HPDE6-E6E7 (cell line): ENCODE measurements around the gene LGSN.
"Not testable (repeated sequence)": the region's sequence is repeated elsewhere in the genome, so short reads cannot be mapped to it uniquely, and the experiment has no call there.

Experiments
- DNase-seq: peaks from one replicate; pipeline ENCODE4 v3.0.0; 2011; ENCODE audit warnings: missing footprints; ENCODE audit errors: extremely low spot score

Gene LGSN

GRCh38 chr6:63306420-63306819, 13.4 kb downstream of the LGSN start:
- no peak for DNase-seq

- DNase-seq, result no peak
These were observed 14.5 kb downstream of the LGSN start for GRCh38 chr6:63305277-63305676.

GRCh38 chr6:63303476-63303875, 16.3 kb downstream of the LGSN start:
- DNase-seq, result no peak

DNA sequence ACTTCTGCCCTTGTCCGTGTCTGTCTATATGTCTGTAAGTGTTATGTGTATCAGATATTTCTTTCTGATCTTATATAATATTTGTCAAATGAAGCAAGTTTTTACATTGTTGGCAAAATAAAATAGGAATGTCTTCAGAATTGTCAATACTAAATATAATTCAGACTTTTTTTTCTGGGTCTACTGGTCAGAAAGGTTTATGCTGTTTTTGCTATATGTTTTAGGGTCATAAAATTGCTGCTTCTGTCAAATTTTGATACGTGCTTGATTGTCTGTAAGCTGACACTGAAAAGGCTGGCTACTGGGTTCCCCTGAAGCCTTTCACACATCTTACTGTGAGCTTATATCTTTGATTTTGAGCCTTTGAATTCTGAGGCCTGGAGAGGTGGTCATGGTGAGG, 20.1 kb downstream of the LGSN start:
- no peak for DNase-seq

DNA sequence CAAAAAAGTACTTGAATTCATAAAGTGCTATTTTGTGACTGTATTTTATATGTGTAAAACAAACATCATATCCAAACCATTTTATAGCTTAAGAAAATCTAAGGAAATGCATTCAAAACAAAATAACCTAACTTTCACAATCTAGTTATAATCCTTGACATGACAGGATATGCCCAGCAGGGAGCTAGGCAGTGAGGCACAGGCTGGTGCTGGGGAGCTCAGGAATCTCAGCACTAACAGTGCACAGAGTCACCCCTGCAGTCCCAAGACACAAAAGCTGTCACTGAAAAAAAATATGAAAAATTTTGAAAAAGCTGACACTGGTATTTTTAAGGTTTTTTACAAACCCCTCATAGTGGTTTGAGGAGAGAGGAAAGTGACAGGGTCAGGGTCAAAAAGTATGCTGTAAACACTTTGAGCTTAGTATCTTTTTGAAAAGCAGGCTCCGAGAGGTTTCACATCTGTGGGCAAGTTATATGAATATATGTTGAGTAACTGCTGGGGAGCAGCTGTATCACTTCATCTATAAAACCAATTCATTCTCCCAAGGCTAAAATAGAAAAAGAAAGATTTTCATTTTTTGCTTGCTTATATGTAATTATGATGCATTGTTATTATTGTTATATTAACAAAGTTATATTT, 24.1 kb downstream of the LGSN start:
- DNase-seq, result peak; percentile 14

DNA sequence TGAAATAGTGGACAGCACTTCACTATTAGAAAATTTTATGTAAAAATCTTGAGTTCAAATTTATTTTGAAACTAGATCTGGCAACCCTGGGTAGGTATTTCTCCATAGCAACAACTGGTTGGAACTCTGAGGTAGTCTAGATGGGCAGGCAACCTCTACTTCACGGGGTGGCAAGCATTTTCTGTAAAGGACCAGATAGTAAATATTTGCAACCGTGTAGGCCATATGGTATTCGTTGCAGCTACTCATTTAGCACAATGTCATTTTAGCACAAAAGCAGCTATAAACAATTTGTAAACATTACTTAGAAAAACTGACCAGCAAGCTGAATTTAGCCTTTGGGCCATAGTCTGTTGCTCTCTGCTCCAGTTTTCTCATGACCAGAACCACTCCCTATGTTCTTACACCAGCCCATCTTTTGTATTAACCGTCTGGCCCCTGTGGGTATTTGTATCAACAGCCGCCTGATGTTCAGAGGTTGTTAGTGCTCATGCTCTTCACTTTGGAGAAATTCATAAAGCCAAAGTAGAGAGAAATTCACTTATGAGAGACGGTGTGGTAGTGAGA, 29.2 kb downstream of the LGSN start:
- DNase-seq, result no peak

DNA sequence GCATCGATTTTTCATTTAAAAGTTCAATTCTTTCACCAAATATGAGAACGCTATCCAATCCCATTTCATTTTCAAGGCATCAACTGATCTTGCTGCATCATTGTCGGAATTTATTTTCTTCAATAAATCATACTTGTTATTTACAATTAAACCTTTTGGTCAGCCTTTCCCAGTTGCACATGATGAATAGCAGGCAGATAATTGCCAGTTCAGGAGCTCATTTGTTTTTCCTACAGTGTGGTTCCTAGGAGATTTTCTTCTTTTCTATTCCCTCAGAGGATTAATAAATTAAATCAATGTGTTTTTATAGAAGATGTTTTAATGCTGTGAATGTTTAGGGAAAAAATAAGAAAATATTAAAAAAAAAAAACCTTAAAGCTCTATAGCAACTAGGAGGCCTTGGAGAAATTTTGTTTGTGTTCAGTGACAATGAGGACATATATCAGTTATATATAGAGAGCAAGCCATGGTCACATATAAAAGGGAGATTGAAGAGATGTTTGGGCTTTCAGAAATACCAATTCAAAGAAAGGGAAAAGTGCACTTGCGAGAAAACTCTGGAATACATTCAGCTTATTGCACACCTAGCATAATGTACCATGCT, 30.4 kb downstream of the LGSN start:
- DNase-seq, result no peak

GRCh38 chr6:63280639-63281180, 39.1 kb downstream of the LGSN start:
- no peak for DNase-seq

DNA sequence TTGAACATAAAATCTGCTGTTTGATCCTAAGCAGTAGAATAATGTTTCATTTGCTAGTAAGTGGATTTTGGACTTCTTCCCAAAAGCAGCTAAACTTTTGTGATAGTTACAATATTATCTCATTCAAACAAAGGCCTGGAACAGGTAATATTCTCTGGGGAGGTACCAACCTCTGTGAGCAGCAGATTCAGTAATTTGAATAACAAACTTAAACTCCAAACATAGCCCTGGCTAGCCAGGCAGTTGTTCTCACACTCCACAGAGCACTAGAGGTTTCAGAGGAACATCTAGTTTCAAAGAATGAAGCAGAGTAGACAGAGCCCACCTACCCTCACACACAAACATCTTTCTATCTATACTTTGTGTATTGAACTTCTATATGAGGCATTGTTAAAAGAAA, 40.9 kb downstream of the LGSN start:
- DNase-seq, result no peak

DNA sequence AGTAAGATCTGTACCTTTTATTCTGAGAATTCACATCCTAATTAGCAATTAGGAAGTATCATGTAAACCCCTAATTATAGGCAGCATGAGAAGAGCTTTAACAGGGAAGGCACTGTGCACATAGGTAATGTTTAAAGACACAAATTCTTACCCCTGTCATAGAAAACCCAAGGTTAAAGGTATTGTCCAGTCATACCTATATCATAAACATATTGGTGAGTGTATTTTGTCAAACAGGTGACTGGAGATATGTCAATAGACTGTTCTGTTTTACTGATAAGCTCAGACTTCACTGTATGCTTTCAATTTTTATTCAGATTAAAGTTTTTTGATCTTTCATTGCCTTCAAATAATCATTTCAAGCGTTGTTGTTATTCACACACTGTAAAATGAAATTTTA, 43.8 kb downstream of the LGSN start:
- DNase-seq, result no peak

DNA sequence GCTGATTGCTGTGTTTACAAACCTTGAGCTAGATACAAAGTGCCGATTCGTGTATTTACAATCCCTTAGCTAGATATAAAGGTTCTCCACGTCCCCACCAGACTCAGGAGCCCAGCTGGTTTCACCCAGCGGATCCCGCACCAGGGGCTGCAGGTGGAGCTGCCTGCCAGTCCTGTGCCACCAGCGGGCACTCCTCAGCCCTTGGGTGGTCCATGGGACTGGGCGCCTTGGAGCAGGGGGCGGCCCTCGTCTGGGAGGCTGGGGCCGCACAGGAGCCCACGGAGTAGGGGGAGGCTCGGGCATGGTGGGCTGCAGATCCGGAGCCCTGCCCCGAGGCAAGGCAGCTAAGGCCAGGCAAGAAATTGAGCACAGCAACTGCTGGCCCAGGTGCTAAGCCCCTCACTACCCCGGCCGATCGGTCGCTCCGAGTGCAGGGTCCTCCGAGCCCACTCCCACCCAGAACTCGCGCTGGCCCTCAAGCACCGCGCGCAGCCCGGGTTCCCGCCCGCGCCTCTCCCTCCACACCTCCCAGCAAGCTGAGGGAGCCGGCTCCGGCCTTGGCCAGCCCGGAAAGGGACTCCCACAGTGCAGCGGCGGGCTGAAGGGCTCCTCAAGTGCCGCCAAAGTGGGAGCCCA, 44.9 kb downstream of the LGSN start:
- DNase-seq, result not testable (repeated sequence)

- no peak for DNase-seq
These were observed 47.4 kb downstream of the LGSN start for GRCh38 chr6:63272397-63272796.

- no peak for DNase-seq
These were observed 50.3 kb downstream of the LGSN start for GRCh38 chr6:63269470-63269869.

- no peak for DNase-seq
These were observed 51.2 kb downstream of the LGSN start for GRCh38 chr6:63268574-63268973.

DNA sequence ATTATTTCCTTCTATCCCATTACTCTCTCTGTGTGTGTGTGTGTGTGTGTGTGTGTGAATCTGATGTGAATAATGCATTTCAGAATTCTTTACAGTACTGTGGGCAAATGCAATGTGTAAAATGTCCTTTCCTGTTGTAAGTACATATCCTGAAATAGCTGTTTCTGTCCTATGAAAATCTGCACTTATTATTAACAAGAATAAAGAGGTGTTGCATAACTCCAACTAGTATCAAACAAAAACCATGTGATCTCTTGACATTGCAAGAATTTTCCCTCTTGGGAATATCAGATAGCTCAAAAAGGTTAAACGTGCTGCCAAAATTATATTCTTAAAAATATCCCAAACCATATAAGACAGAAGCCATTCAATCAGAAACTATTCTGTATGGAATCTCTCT, 52.0 kb downstream of the LGSN start:
- no peak for DNase-seq

DNA sequence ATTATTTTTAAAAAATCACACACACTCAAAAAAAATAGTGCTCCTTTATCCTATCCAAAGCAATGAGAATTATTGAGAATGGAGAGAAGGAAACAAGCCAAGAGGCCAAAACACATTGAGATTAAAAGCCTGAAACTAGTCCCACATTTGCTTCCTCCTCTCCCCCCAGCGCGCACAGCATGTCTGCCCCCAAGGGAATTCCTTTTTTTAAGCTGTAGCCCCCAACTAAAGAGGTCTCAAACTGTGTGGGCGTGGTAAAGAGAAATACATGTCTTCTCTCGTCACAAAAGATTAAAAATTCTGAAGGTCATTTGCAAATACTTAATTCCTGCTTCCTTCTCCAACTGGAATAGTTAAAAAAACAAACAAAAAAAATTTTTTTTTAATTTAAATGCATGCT, 52.7 kb downstream of the LGSN start:
- DNase-seq, result no peak

GRCh38 chr6:63263444-63263843, 56.3 kb downstream of the LGSN start:
- DNase-seq, result no peak

- DNase-seq, result no peak
These were observed 58.0 kb downstream of the LGSN start for GRCh38 chr6:63261820-63262219.

DNA sequence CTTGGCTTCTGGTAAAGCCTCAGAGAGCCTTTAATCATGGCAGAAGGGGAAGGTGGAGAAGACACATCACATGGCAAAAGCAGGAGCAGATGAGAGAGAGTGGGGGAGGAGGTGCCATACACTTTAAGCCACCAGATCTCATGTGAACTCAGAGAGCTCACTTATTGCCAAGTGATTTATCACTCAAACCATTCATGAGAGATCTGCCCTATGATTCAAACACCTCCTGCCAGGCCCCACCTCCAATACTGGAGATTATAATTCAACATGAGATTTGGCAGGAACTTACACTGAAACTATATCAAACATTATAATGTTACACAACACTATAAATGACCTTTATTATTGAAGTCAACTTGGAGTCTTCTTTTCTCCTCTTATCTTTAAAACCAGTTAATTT, 60.6 kb downstream of the LGSN start:
- no peak for DNase-seq

DNA sequence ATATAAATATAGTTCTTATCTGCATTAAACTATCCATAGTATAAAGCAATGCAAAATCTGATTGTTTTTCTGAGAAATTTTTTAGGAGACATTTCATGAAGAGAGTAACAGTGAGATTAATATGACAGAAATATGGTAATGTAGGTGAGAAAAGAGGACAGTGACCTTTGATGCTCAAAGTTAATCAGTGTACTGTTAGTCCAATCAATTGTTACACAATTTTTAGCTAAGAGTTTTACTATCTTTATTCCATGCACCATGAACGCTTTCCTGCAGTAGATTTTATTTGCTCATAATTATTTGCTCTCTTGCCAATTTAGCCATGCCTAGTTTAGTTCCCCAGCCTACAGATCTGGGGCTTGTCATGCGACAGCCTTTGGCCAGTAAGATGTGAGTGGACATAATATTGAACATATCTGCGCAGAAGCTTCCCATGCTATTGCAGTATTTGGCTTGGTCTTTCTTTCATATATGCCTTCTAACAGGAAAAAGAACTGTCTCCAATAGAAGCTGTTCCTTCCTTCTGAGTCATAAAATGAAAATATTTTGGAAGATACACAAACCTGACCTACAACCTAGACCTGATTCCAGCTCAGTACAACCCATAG, 69.8 kb downstream of the LGSN start:
- no peak for DNase-seq

DNA sequence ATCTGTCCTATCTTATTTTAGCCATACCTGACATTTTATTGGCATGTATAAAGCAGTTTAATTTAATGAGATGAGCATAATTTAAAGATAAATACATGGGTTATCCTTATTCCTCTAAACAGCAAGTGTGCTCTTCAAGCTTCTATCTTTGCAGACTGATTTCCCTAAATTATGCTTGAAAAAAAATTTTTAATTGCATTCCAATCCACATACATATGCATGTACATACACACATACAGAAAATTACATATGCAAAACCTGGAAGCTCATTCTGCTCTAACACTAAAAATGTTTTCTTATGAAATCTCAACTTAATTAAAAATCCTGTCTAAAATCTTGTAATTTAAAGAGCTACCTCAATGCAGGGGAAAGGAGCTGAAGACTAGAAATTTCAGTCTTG, 73.2 kb downstream of the LGSN start:
- no peak for DNase-seq

DNA sequence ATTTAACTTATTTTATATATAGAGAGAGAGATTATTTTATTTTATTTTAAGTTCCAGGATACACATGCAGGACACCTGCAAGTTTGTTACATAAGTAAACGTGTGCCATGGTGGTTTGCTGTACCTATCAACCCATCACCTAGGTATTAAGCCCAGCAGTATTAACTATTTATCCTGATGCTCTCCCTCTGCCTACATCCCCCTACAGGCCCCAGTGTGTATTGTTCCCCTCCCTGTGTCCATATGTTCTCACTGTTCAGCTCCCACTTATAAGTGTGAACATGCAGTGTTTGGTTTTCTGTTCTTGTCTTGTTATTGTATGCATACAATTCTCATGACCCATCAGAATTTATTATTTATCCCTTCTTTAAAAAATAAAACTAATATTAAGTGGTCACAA, 73.9 kb downstream of the LGSN start:
- DNase-seq, result no peak
